ENCODE measurements around the gene PACS2. TPM values are rescaled to one million over a fixed set of nuclear protein-coding genes. Genes with fewer than 3 reads are reported as not detected.

Gene PACS2
- total RNA-seq, 2 donors from 2014 or later: 35.2 to 36.9 TPM

DNA sequence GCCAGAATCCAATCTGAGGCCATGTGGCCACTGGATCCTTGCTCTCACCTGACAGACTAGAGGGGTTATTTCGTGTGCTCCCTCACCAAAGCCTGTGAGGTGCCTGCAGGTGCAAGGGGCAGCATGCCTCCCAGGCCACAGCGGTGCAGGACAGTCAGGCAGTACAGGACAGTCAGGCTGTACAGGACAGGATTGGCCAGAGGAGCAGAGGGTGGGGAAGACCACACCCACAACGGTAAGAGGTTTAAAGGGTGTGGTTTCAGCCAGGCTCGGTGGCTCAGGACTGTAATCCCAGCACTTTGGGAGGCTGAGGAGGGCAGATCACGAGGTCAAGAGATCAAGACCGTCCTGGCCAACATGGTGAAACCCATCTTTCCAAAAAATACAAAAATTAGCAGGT is 10.6 kb upstream of the PACS2 start:
- Mint-ChIP-seq H3K36me3 (peaks cover 6 to 9% of the 10 kb centered on the region in 2 donors), H3K9me3 (no peaks in the 10 kb centered on the region), H3K27ac (no peak overlapping the region)
- ATAC-seq (no peak), DNase-seq (ENCODE audit: low spot score in 2 of 2) (no peak)

GRCh38 chr14:105304565-105304964 is 10.0 kb upstream of the PACS2 start:
- DNase-seq (ENCODE audit: low spot score in 2 of 2): no peak
- Mint-ChIP-seq H3K27ac (peak overlapping the region in 1 of 2 donors; percentile 48), H3K9me3 (no peaks in the 10 kb centered on the region), H3K36me3 (peaks cover 4 to 5% of the 10 kb centered on the region in 2 donors)
- ATAC-seq: no peak

GRCh38 chr14:105305345-105305744 is 9.2 kb upstream of the PACS2 start:
- ATAC-seq: no peak
- DNase-seq (ENCODE audit: low spot score in 2 of 2): no peak
- Mint-ChIP-seq H3K27ac (peak overlapping the region; percentile 37 to 48), H3K9me3 (no peaks in the 10 kb centered on the region), H3K36me3 (no peaks in the 10 kb centered on the region)

GRCh38 chr14:105305791-105306190 is 8.8 kb upstream of the PACS2 start:
- Mint-ChIP-seq H3K36me3 (no peaks in the 10 kb centered on the region), H3K27ac (peak overlapping the region in 1 of 2 donors; percentile 48), H3K9me3 (no peaks in the 10 kb centered on the region)
- ATAC-seq: no peak
- DNase-seq (ENCODE audit: low spot score in 2 of 2): no peak

DNA sequence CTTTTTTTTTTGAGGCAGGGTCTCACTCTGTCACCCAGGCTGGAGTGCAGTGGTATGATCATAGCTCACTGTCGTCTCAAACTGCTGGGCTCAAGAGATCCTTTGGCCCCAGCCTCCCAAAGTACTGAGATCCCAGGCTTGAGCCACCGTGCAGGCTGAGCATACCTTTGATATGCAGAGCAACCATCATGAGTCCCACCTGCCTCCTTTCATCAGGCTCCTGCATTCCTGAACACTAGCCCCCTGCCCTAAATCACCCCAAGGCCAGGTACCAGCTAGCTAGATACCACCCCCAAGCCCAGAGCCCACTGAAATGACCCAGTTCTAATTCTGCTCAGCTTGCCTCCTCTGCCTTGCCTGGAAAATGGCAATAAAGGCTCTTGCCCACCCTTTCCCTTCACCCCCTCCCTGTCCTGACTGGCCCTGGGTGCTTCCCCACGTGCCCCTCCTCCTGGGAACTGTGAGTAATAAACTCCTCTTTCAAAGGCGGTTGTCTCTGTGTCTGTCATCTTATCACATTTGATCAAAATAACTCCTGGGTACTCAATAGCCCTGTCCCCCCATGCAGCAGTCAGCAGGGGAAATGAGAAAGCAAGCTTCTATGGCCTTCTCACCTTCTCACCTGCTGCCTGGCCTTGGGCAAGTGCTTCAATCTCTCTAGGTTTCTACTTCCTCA is 7.4 kb upstream of the PACS2 start:
- H3K36me3 Mint-ChIP-seq: no peaks in the 10 kb centered on the region
- no peaks in the 10 kb centered on the region for H3K9me3 Mint-ChIP-seq
- peak in 1 of 2 donors; percentile 55 for ATAC-seq
- no peak for DNase-seq (ENCODE audit: low spot score in 2 of 2)
- peak overlapping the region; percentile 26 to 59 for H3K27ac Mint-ChIP-seq

DNA sequence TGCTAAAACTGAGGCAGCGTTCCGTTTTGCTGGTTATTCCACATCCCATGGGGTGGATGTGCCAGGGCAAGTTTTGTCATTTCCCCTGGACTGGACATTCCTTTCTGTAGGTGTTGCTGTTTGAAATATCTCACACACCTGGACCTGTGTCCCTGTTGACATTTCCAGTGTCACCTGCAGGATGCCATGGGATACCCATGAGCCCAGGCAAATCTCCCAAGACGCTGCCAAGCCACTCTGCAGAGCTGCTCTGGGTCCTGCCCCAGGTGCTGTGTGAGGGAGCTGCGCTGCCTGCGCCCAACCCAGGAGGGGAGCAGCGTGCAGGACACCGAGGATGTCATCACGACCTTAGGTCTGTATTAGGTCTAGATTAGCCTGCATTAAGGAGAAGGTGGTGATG is 5.2 kb upstream of the PACS2 start:
- peak overlapping the region in 1 of 2 donors; percentile 46 for H3K27ac Mint-ChIP-seq
- DNase-seq (ENCODE audit: low spot score in 2 of 2): no peak
- no peaks in the 10 kb centered on the region for H3K9me3 Mint-ChIP-seq
- no peak for ATAC-seq
- no peaks in the 10 kb centered on the region for H3K36me3 Mint-ChIP-seq

DNA sequence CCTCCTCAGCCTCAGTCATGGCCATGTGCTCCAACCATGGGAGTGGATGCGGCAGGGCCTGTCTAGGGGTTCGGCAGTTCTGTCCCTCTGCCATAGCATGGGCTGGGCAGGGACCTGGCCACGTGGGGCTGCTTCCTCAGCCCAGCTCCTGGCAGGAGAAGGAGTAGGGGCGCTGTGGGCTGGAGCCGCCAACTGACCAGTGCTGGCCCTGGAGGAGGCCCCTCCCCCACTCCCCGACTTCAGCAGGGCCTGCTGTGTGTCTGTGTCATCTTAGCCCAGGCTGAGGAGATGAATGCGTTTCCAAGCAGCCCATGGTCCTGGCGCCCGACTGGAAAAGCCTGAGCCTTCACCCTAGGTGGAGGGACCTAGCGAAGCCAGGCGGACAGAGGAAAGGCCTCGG is 2.7 kb upstream of the PACS2 start:
- Mint-ChIP-seq H3K27ac (no peak overlapping the region), H3K9me3 (no peaks in the 10 kb centered on the region), H3K36me3 (peaks cover 0 to 5% of the 10 kb centered on the region in 2 donors)
- DNase-seq (ENCODE audit: low spot score in 2 of 2) (no peak), ATAC-seq (no peak)

DNA sequence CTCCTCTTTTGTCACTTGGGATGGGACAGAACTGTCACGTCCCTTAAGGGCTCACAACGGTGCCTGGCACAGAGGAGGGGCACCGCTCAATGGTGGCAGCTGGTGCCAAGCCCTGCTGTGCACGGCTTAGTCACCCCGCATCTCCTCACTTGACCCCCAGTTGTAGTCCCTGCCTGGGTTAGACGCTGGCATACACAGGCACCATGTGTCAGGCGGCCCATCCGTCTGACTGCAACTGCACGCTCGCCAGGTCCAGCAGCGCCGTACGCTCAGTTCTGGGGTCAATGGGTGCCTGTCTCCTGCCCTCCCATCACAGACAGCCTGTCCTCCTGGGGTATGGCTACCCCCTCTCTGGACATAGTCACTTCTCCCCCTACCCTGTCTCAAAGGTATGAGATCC is 1.6 kb upstream of the PACS2 start:
- H3K36me3 Mint-ChIP-seq: peaks cover 0 to 5% of the 10 kb centered on the region in 2 donors
- ATAC-seq (no peak), DNase-seq (ENCODE audit: low spot score in 2 of 2) (no peak)
- H3K27ac Mint-ChIP-seq: peak overlapping the region in 1 of 2 donors; percentile 55
- H3K9me3 Mint-ChIP-seq: no peaks in the 10 kb centered on the region

- Mint-ChIP-seq H3K27ac (peak overlapping the region; percentile 55 to 65), H3K9me3 (no peaks in the 10 kb centered on the region), H3K36me3 (peaks cover 0 to 5% of the 10 kb centered on the region in 2 donors)
- peak in 1 of 2 donors; percentile 38 for DNase-seq (ENCODE audit: low spot score in 2 of 2)
- peak; percentile 11 to 40 for ATAC-seq
Measured at GRCh38 chr14:105313381-105314286, 914 bp upstream of the PACS2 start.

DNA sequence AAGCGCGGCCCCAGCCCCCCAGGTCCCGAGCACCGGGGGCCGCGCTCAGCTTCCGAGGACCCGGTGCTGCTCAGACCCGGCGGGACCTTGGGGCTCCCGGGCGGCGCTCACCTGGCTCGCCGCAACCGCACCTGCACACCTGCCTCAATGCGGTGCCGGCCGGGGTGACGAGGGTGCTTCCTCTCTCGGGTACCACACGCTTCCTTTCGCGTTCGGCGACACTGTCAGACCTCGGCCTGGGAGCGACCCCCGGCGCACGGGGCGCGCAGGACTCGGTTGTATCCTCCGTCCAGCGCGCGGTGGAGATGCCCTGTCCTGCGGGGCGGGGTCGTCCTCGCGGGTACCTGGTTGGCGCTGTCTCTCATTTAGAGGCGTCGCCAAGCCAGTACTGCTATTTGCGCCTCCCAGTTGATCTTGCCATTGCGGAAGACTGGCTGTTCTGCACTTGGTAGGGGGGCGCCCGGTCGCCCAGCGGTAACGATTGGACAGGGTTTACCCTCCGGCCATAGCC is 718 bp downstream of the PACS2 start:
- Mint-ChIP-seq H3K36me3 (peaks cover 0 to 5% of the 10 kb centered on the region in 2 donors), H3K9me3 (no peaks in the 10 kb centered on the region), H3K27ac (peak overlapping the region; percentile 36 to 50)
- DNase-seq (ENCODE audit: low spot score in 2 of 2): peak in 1 of 2 donors; percentile 37
- ATAC-seq: peak; percentile 19 to 20

DNA sequence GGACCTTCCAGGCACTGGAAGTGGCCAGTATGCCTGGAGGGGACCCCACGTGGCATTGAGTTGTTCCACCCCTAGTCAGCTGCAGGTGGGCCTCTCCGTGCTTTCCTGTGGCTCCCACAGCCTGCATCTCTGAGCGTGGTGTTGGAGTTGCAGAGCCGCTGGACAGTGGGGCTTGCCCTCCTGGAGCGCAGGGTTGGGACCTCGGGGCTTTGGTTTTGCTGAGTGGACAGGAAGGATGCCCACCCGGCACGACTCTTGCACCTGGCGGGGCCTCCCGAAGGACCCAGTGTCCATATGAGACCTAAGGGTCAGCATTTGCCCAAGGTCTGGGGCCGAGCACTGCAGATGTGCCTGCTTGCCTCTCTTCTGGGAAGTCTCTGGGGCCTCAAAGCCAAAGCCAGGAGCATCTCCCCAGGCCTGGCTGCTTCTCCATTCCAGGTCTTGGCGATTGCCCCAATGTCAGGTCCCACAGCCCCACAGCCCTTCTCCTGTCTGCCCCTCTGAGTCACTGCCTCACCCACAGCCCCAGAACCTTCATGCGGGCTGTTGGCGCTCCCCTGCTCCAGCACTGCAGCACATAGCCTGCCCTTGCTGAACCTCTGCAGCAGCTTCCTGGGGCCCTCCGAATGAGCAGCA is 1.5 kb downstream of the PACS2 start:
- Mint-ChIP-seq H3K27ac (peak overlapping the region in 1 of 2 donors; percentile 50), H3K9me3 (no peaks in the 10 kb centered on the region), H3K36me3 (peaks cover 0 to 5% of the 10 kb centered on the region in 2 donors)
- ATAC-seq: no peak
- no peak for DNase-seq (ENCODE audit: low spot score in 2 of 2)

DNA sequence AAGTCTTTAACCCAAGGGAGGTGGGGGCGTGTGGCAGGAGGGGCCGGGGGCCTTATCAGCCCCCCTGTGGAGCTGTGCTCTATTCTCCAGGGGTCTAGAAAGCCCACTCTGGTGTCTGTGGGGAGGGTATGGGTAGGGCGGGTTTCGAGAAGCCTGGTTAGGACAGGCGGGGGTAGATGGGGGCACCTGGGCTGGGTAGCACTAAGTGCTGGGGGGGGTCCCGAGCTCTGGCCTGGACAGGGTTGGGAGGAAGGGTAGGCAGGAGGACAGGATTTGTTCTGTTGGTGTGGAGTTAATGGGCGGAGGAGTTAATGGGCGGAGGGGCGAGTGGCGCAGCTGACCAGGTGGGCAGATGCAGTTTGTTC is 2.0 kb downstream of the PACS2 start:
- ATAC-seq: no peak
- Mint-ChIP-seq H3K9me3 (no peaks in the 10 kb centered on the region), H3K27ac (peak overlapping the region in 1 of 2 donors; percentile 50), H3K36me3 (peaks cover 0 to 5% of the 10 kb centered on the region in 2 donors)
- no peak for DNase-seq (ENCODE audit: low spot score in 2 of 2)

GRCh38 chr14:105316968-105317510 is 2.5 kb downstream of the PACS2 start:
- no peak for ATAC-seq
- Mint-ChIP-seq H3K36me3 (peaks cover 0 to 5% of the 10 kb centered on the region in 2 donors), H3K9me3 (no peaks in the 10 kb centered on the region), H3K27ac (peak overlapping the region in 1 of 2 donors; percentile 44)
- no peak for DNase-seq (ENCODE audit: low spot score in 2 of 2)

GRCh38 chr14:105317546-105317945 is 3.0 kb downstream of the PACS2 start:
- no peak for ATAC-seq
- Mint-ChIP-seq H3K9me3 (no peaks in the 10 kb centered on the region), H3K27ac (no peak overlapping the region), H3K36me3 (peaks cover 0 to 5% of the 10 kb centered on the region in 2 donors)
- no peak for DNase-seq (ENCODE audit: low spot score in 2 of 2)

GRCh38 chr14:105322791-105323556 is 8.4 kb downstream of the PACS2 start:
- Mint-ChIP-seq H3K27ac (no peak overlapping the region), H3K9me3 (no peaks in the 10 kb centered on the region), H3K36me3 (no peaks in the 10 kb centered on the region)
- DNase-seq (ENCODE audit: low spot score in 2 of 2): no peak
- no peak for ATAC-seq

DNA sequence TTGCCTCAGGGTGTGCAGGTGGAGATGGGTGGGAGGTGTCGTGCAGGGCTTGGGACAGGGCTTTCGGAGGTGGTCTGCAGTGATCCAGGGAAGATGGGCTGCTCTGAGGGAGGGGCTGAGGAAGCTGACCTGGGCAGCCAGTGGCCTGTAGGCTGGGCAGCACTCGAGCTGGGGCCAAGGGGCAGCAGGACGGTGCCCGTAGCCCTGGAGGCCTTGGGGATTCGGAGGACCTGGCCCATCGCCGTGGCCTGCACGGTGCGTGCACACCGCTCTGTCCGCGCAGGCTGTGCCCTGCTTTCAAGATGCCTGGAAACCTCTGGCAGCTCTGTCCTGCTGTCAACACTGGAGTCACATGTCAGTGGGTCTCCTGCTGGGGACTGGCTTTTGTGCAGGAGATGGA is 9.1 kb downstream of the PACS2 start:
- ATAC-seq: no peak
- Mint-ChIP-seq H3K36me3 (no peaks in the 10 kb centered on the region), H3K9me3 (no peaks in the 10 kb centered on the region), H3K27ac (no peak overlapping the region)
- no peak for DNase-seq (ENCODE audit: low spot score in 2 of 2)

Measured in activated naive CD4-positive, alpha-beta T cell treated with anti-CD3 and anti-CD28 coated beads, Interleukin-2, amount 50 U/mL, for 72 hours (primary cell).